Left ventricle myocardium superior (tissue), 1 donor: ENCODE measurements around the gene TRIM40. TPM values are rescaled to one million over a fixed set of nuclear protein-coding genes. Genes with fewer than 3 reads are reported as not detected.

ENCODE experiments used
- ATAC-seq: fragments of 200-7000 bp; cut with Tn5 transposase; one replicate; pipeline ENCODE4 v1.9.1; 2020; ENCODE audit warnings: mild to moderate bottlenecking, moderate library complexity
- DNase-seq: peaks from one replicate; pipeline ENCODE4 v3.0.0-alpha.2; 2020
- intact Hi-C: fragments of 100-400 bp; cut with micrococcal nuclease; formaldehyde crosslinking; loops from one replicate; pipeline ENCODE4 v1.11.0; 2022
- long read RNA-seq: library from polyadenylated mRNA; unstranded; transcript quantifications from one replicate; pipeline ENCODE4 v2.0.0, GENCODE V29; 2021
- total RNA-seq: library from RNA; stranded (reverse); fragmentation: NEBNext Ultra II Directional; extraction: Animal tissue kit (Norgen Biotek cat#: 25700); gene quantifications from one replicate; pipeline ENCODE4 v1.2.1, GENCODE V29; 2021
- donor health status: DM: no; HTN: yes; CAD: no; lungs with severe emphysema.

TRIM40 gene
- total RNA-seq, result not detected
- long read RNA-seq, result 0 reads

- no peak for DNase-seq
- intact Hi-C loops, result no loop called here
- ATAC-seq, result no peak
Observed at GRCh38 chr6:30135757-30136156, at the start of gene TRIM40. Gene TRIM40 (plus strand): TSS chr6:30136140. CDS start chr6:30137037, 897 bp downstream.

GRCh38 chr6:30087876-30088275 lies 48.1 kb upstream of the TRIM40 start:
- ATAC-seq (no peak), DNase-seq (no peak)
- intact Hi-C loops, result no loop called here

- intact Hi-C loops, result no loop called here
- peak; percentile 48 for ATAC-seq
- DNase-seq, result no peak
Observed at GRCh38 chr6:30091577-30092381, 44.2 kb upstream of the TRIM40 start.

- no peak for ATAC-seq
- intact Hi-C loops, result no loop called here
- no peak for DNase-seq
Observed at GRCh38 chr6:30092852-30093543, 42.9 kb upstream of the TRIM40 start.

- ATAC-seq (no peak), DNase-seq (no peak)
- intact Hi-C loops, result no loop called here
Observed at GRCh38 chr6:30093951-30094661, 41.8 kb upstream of the TRIM40 start.

GRCh38 chr6:30096829-30097228 lies 39.1 kb upstream of the TRIM40 start:
- DNase-seq (no peak), ATAC-seq (no peak)
- intact Hi-C loops, result no loop called here

- no peak for ATAC-seq
- intact Hi-C loops, result no loop called here
- no peak for DNase-seq
Observed at GRCh38 chr6:30097902-30098768, 37.8 kb upstream of the TRIM40 start.

GRCh38 chr6:30100154-30100553 lies 35.8 kb upstream of the TRIM40 start:
- ATAC-seq, result no peak
- intact Hi-C loops, result no loop called here

GRCh38 chr6:30100585-30101443 lies 35.1 kb upstream of the TRIM40 start:
- peak; percentile 47 for ATAC-seq
- DNase-seq, result peak; percentile 40

More at GRCh38 chr6:30100154-30100553, 35.8 kb upstream of the TRIM40 start:
- no peak for DNase-seq

GRCh38 chr6:30101444-30102413 lies 34.2 kb upstream of the TRIM40 start:
- intact Hi-C loops, result no loop called here
- DNase-seq (peak; percentile 96), ATAC-seq (peak; percentile 98)

More at GRCh38 chr6:30100585-30101443, 35.1 kb upstream of the TRIM40 start:
- intact Hi-C loops, result no loop called here

- DNase-seq, result no peak
- peak; percentile 12 for ATAC-seq
- intact Hi-C loops, result no loop called here
Observed at GRCh38 chr6:30102414-30102969, 33.4 kb upstream of the TRIM40 start.

GRCh38 chr6:30102970-30103871 lies 32.7 kb upstream of the TRIM40 start:
- peak; percentile 85 for DNase-seq
- ATAC-seq, result peak; percentile 85
- intact Hi-C loops, result no loop called here

GRCh38 chr6:30103872-30104179 lies 32.1 kb upstream of the TRIM40 start:
- ATAC-seq (no peak), DNase-seq (no peak)
- intact Hi-C loops, result no loop called here

GRCh38 chr6:30104661-30105060 lies 31.3 kb upstream of the TRIM40 start:
- DNase-seq (no peak), ATAC-seq (no peak)
- intact Hi-C loops, result no loop called here

GRCh38 chr6:30111266-30111856 lies 24.6 kb upstream of the TRIM40 start:
- ATAC-seq, result no peak
- intact Hi-C loops, result no loop called here
- no peak for DNase-seq
